NOMO-1 treated with DMSO at 0.1 percent for 48 hours (cell line): ENCODE results near the gene RASA4.
"Not testable (repeated sequence)": the region's sequence is repeated elsewhere in the genome, so short reads cannot be mapped to it uniquely, and the experiment has no call there.

Experiments
- DNase-seq: peaks from one replicate; lab custom pipeline; 2025; ENCODE audit not compliant: unreplicated experiment; lab: John Stamatoyannopoulos, UW

The RASA4 gene

DNA sequence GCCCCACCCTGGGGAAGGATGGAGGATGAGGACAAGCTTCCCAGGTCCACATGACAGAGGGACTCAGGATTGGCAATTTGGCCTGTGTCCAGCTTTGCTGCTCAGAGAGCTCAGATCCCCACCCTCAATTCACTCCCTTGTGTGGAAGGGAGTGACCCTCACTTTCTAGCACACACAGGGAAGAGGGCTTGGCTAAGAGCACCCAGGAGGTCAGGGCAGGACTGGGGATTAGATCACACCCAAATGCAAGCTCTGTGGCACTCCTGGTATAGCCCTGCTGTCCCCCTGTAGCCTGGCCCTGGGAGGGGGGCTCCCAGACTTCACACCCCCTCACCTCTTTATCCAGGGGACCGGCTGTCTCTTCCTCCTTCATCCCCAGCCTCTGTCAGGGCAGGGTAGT, 72.2 kb downstream of the RASA4 start:
- not testable (repeated sequence) for DNase-seq

DNA sequence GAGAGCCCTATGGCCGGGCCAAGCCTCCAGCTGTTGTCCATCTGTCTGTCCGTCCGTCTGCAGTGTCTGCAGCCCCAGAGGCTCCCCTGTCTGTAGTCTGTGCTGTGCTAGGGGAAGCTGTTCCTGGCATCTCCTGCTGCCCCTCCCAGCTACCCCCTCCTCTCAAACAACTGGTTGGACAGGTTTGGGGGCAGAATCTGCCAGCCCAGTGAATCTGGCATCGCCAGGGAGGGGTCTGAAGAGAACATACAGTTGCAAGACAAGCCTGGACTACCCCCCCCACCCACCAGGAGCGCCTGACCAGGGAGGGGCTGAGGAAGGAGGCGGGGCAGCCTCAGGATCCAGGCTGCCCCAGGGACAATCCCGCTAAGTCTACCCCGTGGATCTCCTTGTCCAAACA, 73.0 kb downstream of the RASA4 start, which contains the start of gene UPK3BL2:
TSS of gene UPK3BL2 (minus strand) at position 101 of the 400 bp plus-strand sequence. CDS start at position 41, 60 bp downstream.
- DNase-seq, result not testable (repeated sequence)

DNA sequence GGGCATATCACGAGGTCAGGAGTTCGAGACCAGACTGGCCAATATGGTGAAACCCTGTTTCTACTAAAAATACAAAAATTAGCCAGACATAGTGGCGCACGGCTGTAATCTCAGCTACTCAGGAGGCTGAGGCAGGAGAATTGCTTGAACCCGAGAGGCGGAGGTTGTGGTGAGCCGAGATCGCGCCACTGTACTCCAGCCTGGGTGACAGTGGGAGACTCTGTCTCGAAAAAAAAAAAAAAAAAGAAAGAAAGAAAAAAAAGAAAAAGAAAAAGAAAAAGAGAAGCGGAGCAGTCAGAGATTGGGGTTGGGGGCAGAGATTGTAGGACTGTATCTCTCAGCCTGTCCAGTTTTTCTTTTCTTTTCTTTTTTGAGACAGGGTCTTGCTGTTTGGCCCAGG, 73.8 kb downstream of the RASA4 start:
- not testable (repeated sequence) for DNase-seq

DNA sequence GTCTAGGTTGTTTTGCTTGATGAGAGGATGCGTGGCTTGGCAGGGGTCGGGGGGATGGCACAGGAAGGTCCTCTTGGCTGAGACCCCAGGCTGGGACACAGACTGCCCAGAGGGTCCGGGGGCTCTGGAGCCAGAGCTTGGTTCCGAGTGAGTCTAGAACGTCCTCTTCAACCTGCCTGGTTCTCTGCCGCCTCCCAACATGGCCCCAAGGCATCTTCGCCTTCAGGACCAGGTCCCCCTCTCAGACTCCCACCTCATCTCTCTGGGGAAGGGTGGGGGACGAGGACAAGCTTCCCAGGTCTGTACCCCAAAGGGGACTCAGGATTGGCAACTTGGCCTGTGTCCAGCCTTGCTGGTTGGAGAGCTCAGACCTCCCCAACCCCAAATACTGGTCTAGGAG, 74.5 kb downstream of the RASA4 start:
- not testable (repeated sequence) for DNase-seq

DNA sequence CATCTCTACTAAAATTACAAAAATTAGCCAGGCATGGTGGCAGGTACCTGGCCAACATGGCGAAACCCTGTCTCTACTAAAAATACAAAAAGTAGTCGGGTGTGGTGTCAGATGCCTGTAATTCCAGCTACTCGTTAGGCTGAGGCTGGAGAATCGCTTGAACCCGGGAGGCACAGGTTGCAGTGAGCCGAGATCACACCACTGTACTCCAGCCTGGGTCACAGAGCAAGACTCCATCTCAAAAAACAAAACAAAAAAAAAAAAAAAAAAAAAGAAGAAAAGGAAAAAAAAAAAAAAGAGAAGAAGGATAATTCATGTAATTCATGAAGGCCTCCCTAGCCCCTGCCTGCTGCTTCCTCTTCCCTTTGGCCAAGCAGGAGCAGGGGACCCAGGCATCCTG, 76.0 kb downstream of the RASA4 start:
- not testable (repeated sequence) for DNase-seq

DNA sequence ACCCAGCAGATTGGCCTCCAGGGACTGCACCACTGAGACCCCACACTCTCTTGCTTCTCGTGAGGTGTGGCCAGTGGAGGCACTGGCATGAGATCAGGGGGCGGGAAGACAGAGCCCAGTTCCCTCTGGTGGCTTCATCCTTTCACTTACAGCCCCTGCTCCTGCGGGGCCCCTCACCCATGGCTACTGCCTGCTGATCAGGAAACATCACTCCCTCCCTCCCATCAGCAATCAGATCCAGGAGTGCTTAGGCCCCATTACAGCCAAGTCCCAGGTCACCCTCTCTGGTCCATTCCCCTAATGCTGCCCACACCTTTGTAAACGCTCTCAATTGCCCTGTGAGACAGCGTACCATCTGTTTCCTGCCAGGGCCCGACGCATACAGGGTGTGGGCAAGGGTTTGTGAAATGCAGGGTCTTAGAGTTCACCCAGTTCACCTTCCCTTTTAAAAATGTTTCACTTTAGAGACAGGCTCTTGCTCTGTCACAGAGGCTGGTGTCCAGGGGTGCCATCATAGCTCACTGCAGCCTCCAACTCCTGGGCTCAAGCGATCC, 81.4 kb downstream of the RASA4 start:
- not testable (repeated sequence) for DNase-seq

DNA sequence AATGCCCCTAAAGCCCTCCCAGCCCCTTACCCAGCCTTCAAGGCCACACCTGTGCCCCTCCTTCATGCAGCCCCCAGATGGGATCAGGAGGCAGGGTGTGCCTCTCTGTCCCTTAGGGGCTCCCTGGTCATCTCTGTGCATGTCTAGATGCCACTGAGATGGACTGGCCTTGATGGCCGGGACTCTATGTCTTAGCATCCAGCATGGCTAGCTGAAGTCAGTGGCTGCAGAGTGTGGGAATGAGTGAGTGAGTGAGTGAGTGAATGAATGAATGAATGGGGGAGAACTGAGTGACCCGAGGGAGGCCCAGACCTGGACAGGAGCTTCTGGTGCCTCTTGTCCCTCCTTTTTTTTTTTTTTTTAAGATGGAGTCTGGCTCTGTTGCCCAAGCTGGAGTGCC, 84.4 kb downstream of the RASA4 start:
- DNase-seq, result not testable (repeated sequence)

DNA sequence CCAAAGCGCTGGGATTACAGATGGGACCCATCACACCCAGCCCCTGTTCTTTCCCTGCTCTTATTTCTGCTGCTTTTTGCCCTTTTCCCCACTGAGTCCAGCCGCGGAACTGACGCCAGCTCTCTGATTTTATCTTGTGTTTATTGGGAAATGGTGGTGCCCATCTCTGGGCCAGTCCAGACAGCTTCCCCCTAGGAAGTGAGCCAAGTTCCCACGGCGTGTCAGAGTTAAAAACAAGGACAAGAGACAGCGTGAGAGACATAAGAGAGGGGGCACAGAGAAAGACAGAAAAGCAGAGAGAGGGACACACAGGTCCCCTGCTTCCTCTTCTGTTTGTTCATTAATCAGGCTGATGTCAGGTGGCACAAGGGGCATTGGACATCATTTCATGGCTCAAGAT, 85.0 kb downstream of the RASA4 start:
- DNase-seq, result not testable (repeated sequence)

DNA sequence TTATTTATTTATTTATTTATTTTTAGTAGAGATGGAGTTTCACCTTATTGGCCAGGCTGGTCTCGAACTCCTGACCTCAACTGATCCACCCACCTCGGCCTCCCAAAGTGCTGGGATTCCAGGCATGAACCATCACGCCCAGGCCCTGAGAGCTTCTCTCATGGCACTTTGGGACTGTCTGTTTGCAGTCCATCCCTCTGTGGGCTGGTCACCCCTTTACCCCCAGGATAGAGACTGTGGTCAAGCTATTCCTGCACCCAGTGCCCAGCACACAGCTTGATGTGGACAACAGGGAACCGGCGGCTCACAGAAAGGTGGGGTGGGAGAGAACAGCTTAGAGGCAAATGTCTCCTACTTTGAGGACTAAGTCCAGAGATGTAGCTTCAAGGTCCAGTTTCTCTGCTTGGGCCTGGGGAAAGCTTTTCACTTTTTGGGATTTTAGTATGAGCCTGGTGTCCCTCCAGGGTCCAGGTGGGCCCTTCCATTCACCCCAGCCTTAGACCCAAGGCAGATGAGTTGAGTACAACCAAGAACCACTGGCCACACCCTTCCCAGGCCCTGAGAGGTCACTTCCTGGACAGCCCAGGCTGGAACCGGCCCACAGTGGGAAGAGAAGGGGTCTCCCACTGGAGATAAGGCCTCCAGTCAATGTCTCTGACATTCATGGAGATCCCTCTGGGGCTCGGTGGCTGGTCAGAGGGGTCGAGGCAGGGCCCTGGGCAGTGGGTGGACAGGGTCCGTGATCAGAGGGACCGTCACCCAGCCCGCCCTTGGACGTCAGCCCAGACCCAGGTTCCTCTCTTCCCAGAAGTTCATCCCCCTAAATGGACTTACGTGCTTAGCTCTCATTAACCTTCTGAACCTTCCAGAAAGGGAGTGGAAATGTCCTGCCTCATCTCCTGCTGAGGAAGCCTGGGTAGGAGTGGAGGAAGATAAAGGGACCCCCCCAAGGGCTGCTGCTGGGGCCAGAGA, 88.4 kb downstream of the RASA4 start:
- DNase-seq, result not testable (repeated sequence)

DNA sequence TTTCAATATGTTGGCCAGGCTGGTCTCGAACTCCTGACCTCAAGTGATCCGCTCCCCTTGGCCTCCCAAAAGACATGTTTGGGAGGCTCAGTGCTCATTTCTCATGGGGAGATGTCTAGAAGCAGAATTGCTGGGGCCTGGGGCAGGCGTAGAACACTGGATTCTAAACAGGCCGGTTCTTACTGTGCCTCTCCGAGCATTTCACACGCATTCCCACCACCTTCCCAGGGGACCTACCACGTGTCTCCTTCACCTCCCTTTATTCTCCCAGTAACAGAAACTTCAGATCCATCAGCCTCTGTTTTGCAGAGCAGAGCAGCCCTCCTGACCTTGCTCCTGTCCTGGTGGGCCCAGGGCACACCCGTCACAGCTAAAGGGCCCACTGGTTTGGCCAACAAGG, 89.4 kb downstream of the RASA4 start:
- DNase-seq, result not testable (repeated sequence)

DNA sequence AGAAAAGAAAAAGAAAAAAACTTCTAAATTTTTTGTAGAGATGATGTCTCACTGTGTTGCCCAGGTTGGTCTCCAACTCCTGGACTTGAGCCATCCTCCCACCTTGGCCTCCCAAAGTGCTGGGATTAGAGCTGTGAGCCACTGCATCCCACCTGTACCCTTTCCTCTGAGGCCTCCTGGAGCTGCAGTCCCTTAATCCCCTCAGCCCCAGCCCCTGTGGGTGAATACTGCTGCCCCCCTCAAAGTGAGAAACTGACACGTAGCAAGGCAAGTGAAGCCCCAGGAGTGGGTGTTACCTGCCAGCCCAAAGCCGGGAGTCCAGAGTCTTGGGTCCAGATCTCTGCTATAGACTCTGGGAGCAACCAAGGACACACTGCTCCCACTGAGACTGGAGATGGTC, 91.8 kb downstream of the RASA4 start:
- not testable (repeated sequence) for DNase-seq
